NCI-H2081 treated with DMSO at 0.1 percent for 48 hours (cell line): ENCODE measurements around the gene RPTOR.

Source experiments
- DNase-seq: peaks from one replicate; lab custom pipeline; 2025; lab: John Stamatoyannopoulos, UW

RPTOR gene

GRCh38 chr17:80667462-80668277 is 123.0 kb downstream of the RPTOR start:
- DNase-seq: no peak

DNA sequence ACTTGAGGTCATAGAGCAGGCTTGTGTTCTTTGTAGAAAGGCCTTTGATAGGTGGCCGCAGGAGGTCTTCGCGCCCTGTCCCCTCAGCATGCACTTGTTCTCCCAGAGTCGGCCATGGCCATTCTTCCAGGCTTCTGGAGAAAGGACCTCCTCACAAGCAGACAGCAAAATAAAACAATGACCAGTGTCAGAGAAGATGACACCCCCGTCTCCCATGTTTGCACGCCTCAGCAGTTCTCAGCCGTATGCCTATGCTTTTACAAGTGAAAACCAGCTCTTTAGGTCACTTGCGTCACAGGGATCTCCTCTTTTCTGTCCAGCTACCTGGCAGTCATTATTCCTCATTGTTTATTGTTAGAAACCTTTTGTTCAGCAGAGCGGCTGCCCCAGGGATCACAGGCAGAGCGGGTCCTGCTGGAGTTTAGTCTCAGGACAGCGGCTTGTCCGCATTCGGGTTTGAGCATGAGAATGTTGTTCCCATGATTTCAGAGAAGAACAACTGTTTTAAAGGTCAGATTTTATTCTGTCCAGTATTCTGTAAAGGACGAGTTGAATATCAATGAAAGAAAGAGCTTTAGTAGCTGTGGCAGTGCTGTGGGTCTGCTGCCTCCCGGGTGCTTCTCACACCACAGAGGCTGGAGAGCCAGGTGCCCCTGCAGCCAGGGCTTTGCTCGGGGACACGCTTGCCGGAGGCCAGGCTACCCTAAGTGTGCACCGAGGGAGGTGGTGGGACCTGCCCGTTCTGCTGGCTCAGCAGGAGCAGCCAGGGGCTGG is 123.9 kb downstream of the RPTOR start:
- DNase-seq: no peak

- DNase-seq: peak; percentile 15
Measured at GRCh38 chr17:80671039-80671824, 126.6 kb downstream of the RPTOR start.

DNA sequence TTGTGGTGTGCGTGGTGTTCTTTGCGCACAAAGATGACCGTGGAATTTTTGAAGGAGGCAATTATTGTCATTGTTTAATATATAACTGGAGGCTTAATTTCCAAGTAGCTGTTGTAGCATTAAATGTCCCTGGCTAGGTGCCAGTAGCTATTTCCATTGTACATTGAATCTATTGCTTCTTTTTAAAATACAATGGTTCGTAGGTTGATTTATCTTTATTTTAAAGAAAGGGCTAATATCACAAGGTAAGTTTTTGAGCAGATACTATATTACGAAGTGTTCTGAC is 127.1 kb downstream of the RPTOR start:
- DNase-seq: no peak

DNA sequence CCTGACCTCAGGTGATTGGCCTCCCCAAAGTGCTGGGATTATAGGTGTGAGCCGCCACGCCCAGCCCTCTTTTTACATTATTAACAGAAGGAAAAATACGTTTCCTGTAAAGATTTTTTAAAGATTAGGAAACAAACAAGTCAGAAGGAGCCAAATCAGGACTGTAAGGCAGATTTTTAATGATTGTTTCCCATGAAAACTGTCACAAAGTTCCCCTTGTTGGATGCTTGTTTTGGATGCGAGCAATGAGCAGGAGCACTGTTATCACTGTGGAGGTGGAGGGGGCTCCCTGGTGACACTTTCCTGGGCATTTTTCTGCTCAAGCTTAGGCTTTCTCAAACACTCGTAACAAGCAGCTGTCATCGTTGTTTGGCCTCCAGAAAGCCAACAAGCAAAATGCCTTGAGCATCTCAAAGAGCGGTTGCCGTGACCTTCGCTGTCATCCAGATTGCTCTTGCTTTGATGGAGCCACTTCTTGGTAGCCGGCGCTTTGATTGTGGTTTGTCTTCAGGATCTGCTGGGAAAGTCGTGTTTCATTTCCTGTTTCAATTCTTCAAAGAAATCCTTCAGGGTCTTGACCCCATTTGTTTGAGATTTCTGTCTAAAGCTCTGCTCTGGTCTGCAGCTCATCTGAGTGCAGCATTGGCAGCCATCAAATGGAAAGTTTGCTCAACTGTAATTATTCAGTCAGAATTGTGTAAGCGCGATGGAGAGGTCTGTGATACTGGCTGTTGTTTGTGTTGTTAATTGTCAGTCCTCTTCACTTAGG is 128.7 kb downstream of the RPTOR start:
- DNase-seq: no peak

GRCh38 chr17:80675438-80676095 is 130.9 kb downstream of the RPTOR start:
- DNase-seq: no peak

DNA sequence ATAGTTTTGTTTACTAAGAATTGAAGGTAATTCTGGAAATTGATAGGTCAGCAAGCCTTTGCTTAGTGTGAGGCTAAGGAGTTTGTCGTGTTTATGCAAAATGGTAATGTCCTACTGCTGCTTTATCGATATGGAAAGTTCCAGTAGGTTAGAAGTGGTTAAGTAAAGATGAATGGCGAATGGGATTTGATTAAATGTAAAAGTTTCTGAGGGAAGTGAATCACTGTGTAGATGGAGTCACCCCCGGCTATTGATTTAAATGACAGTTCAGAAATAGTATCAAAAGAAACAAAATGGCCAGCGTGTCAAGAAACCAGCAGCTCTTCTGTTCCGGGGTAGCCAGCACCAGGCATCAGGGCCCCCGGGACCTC is 131.4 kb downstream of the RPTOR start:
- DNase-seq: no peak

GRCh38 chr17:80676564-80676963 is 131.9 kb downstream of the RPTOR start:
- no peak for DNase-seq

- DNase-seq: no peak
Measured at GRCh38 chr17:80677214-80677756, 132.6 kb downstream of the RPTOR start.

DNA sequence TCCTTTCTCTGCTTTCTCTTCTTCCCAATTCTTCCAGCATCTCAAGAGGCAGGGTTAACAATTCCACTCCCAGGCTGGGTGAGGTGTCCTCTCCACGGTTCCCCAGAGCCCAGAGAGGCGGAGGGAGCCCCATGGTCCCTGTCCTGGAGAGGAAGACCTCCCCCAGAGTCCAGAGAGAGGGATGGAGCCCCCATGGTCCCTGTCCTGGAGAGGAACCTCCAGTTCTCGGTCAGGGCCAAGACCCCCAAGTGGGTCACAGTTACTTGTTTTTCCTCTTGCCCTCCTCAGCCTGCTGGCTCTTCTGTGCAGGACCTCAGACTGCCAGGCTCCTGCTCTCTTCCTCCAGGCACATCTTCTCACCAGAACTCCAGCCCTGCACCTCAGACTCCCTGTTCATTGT is 135.2 kb downstream of the RPTOR start:
- no peak for DNase-seq

DNA sequence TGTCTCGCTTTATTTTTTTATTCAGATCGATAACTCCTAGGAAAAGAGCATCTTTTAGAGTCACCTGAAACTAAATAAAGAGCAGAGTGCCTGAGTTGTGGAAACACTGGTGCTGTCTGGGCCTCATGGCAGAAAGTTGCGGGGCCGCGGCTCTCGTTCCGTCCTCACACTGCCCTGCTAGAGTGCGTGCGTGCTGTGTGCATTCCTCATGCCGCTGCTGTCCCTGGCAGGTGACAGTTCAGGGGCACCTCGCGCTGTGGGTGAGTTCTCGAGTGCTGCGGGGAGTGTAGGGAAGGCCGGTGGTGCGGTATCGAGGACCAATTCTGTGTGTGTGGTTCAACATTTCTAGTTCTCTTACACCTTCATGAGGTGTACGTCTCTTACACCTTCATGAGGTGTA is 136.6 kb downstream of the RPTOR start:
- no peak for DNase-seq

- no peak for DNase-seq
Measured at GRCh38 chr17:80682372-80682771, 137.7 kb downstream of the RPTOR start.

DNA sequence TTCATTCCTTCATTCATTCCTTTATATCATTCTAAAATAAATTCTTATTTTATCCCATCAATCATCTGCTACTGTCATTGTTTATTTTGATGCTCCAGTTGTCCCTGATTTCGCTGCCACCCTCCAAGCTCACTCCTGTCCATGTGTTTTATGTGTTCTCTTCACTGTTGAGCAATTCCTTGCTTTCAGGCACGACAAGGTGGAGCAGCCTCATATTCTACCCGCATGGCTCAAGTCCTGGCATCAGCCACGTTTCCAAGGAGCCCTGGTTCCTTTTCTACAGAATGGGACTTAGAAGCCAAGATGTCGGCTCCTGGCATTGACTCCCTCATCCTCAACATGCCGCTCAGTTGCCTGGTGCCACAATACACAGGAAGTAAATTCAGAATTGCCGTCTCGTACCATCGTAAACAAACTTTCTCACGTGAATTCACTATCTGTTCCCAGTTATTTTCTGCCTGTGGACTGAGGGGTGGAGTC is 139.0 kb downstream of the RPTOR start:
- no peak for DNase-seq

- no peak for DNase-seq
Measured at GRCh38 chr17:80687839-80688238, 143.2 kb downstream of the RPTOR start.

- DNase-seq: no peak
Measured at GRCh38 chr17:80689129-80689619, 144.5 kb downstream of the RPTOR start.

DNA sequence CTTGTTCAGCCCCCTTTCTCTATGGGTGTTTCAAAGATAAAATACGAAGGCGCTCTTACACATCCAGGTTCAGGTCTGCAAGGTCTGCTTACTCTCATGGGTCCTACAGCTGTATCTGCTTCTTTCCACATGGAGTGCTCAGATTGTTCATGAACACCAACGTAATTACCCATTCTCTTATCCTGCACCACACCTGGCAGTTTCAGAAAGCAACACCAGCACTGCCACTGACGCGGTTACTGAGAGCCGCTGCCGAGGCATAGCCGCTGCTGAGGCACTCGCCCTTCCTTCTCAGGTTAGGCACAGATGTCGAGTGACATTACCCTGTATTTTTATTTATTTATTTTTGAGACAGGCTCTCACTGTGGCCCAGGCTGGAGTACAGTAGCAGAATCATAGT is 147.1 kb downstream of the RPTOR start:
- no peak for DNase-seq

DNA sequence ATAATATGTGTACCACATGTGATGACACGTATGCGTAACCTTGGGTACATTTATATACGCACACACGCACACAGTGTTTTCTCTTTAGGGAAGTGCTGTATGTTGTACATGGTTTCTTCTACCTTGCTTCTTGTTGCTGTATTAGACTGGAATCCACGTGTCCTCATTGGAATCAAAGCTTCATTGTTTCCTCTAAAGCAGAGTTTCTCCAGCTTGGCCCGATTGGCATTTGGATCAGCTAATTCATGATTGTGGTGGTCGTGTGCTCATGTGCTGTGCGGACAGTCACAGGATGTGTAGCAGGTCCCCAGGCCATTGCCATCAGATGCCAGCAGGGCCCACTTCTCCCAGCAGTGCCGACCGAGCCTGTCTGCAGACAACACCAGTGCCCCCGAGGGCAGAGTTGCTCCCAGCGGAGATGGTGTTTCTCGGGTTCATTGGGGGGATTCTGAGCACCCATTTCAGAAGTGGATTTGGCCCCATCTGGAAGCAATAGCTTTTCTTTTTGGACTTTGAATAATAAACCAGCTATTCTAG is 148.4 kb downstream of the RPTOR start:
- no peak for DNase-seq

- no peak for DNase-seq
Measured at GRCh38 chr17:80693511-80693910, 148.9 kb downstream of the RPTOR start.

DNA sequence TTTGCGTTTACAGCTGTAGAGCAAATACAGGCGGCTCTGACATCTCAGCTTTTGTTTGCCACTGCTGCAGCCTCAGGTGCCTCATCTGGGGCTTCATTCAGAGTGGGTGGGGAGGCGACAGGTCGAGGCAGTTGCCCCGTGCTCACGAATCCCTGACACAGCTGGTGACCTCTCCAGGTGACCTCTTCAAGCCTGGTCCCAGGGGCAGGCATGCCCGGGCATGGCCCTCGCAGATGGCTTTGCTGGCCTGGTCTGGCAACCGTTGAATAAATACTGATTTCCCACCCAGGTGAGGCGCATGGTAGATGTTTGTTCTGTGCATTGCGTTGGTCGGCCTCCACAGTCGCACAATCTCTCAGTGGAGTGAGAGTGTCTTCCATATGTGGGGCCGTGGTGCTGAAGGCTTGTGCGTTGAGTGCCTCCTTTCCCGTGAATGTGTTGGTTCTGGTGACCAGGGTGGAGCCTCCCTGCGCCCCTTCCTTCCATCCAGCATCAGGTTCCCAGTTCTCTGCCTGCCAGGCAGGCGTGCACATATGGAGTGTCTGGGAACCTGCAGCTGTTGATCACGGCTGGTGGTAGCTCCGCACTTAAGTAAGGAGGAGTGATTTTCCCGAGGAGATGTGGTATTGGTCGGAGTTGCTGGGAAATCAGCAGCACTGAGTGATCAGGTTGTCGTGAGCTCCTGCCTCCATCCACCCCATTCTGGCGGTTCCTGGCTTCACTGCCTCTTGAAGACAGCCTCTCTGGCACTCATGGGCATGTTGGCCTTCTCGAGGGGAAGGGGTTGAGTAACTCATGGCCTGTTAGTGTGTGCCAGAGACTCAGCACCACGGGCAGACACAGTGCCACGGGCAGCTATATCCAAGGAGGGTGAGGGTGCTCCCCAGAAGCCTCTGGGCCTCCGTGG is 149.7 kb downstream of the RPTOR start:
- no peak for DNase-seq
